Lower lobe of right lung (tissue), 2 donors: ENCODE data around the gene CALN1. TPM values are rescaled to one million over a fixed set of nuclear protein-coding genes. Genes with fewer than 3 reads are reported as not detected.

Experiments
- ATAC-seq, 2 donors: fragments of 200-7000 bp; cut with Tn5 transposase; one replicate each; pipeline ENCODE4 v1.9.1; 2020 to 2022; ENCODE audit warnings: mild to moderate bottlenecking in 2 of 2, moderate library complexity in 2 of 2
- DNase-seq: peaks from one replicate; pipeline ENCODE4 v3.0.0-alpha.2; 2020
- H3K27ac ChIP-seq: fragments of 200-600 bp; one replicate; pipeline ENCODE4 v1.8.0; 2022
- H3K27me3 ChIP-seq: fragments of 200-600 bp; one replicate; pipeline ENCODE4 v1.8.0; 2022; ENCODE audit warnings: low read depth
- H3K36me3 ChIP-seq: fragments of 200-600 bp; one replicate; pipeline ENCODE4 v1.8.0; 2022; ENCODE audit warnings: mild to moderate bottlenecking
- H3K4me1 ChIP-seq: fragments of 200-600 bp; one replicate; pipeline ENCODE4 v1.8.0; 2022
- H3K4me3 ChIP-seq: fragments of 200-600 bp; one replicate; pipeline ENCODE4 v1.8.0; 2022; ENCODE audit warnings: mild to moderate bottlenecking
- H3K9me3 ChIP-seq: fragments of 200-600 bp; one replicate; pipeline ENCODE4 v1.8.0; 2022
- intact Hi-C: fragments of 100-400 bp; cut with DNase I; formaldehyde crosslinking; loops from one replicate; pipeline ENCODE4 v1.11.0; 2022
- total RNA-seq: library from RNA; stranded (reverse); fragmentation: NEBNext Ultra II Directional; extraction: Animal tissue kit (Norgen Biotek cat#: 25700); gene quantifications from one replicate; pipeline ENCODE4 v1.2.1, GENCODE V29; 2021
- TF ChIP-seq, protein P1 (sequence below): fragments of 200-600 bp; IDR thresholded peaks from one replicate; pipeline ENCODE4 v1.8.0; 2022; ENCODE audit warnings: antibody characterized with exemption, mild to moderate bottlenecking
- donor health status: DM: no; HTN: yes; CAD: no; lungs with severe emphysema.

CALN1 gene
- total RNA-seq, 1 donor from 2014 or later, result not detected

GRCh38 chr7:72268090-72268489 lies 144.0 kb downstream of the CALN1 start:
- Histone ChIP-seq H3K36me3 (no peaks in the 10 kb centered on the region), H3K4me1 (no peaks in the 10 kb centered on the region), H3K27me3 (no peaks in the 10 kb centered on the region), H3K27ac (no peak overlapping the region), H3K4me3 (no peak overlapping the region), H3K9me3 (no peaks in the 10 kb centered on the region)
- TF ChIP-seq, protein P1, sequence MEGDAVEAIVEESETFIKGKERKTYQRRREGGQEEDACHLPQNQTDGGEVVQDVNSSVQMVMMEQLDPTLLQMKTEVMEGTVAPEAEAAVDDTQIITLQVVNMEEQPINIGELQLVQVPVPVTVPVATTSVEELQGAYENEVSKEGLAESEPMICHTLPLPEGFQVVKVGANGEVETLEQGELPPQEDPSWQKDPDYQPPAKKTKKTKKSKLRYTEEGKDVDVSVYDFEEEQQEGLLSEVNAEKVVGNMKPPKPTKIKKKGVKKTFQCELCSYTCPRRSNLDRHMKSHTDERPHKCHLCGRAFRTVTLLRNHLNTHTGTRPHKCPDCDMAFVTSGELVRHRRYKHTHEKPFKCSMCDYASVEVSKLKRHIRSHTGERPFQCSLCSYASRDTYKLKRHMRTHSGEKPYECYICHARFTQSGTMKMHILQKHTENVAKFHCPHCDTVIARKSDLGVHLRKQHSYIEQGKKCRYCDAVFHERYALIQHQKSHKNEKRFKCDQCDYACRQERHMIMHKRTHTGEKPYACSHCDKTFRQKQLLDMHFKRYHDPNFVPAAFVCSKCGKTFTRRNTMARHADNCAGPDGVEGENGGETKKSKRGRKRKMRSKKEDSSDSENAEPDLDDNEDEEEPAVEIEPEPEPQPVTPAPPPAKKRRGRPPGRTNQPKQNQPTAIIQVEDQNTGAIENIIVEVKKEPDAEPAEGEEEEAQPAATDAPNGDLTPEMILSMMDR, result no peak
- DNase-seq (no peak), ATAC-seq (no peak)
- intact Hi-C loops, result no loop called here

DNA sequence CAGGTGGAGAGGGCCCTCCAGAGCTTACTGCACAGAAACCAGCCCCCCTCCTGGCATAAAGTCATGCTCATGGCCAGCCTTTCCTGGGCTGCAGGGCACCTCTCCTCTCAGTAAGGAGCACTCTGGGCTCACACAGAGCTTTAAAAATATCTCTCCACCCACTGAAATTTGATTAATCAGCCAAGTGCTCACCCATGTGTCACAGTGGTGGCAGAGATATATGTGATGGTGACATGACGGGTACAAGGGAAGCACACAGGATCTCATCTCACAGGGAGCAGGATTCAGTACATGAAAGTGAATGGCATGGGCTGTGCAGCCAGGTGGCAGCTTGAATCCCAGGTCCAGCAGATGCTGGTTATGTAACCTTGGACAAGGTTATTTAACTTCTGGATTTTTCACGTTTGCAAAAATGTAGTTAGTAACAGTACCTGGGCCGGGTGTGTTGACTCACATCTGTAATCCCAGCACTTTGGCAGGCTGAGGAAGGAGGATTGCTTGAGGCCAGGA lies 144.8 kb downstream of the CALN1 start:
- H3K27me3 ChIP-seq, result no peaks in the 10 kb centered on the region
- no peak overlapping the region for H3K4me3 ChIP-seq
- TF ChIP-seq, protein P1, result no peak
- no peak for DNase-seq
- no peak overlapping the region for H3K27ac ChIP-seq
- no peaks in the 10 kb centered on the region for H3K4me1 ChIP-seq
- no peak for ATAC-seq
- no peaks in the 10 kb centered on the region for H3K36me3 ChIP-seq
- intact Hi-C loops, result no loop called here
- no peaks in the 10 kb centered on the region for H3K9me3 ChIP-seq

DNA sequence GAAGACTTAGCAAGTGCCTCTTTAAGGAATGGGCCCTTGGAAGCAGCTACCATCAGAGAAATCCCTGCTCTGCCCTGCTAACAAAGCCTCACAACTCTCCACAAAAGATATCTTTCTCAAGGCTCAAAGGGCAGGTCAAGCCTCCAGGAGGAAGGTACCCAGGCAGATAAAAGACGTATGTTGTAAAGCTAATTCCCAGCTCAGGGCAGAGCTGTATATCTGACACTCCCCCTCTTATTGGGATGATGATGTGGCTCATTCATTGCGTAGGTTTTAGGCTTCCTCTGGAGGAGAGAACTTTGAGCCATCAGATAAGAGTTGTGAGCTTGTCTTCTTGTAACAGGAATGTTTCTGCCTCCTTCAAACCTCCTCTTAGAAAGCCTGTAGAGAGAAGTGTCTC lies 145.4 kb downstream of the CALN1 start:
- intact Hi-C loops, result no loop called here
- ATAC-seq (no peak), DNase-seq (no peak)
- TF ChIP-seq, protein P1, result no peak
- Histone ChIP-seq H3K4me1 (no peaks in the 10 kb centered on the region), H3K9me3 (no peaks in the 10 kb centered on the region), H3K36me3 (no peaks in the 10 kb centered on the region), H3K4me3 (no peak overlapping the region), H3K27ac (no peak overlapping the region), H3K27me3 (no peaks in the 10 kb centered on the region)

GRCh38 chr7:72265071-72265904 lies 146.8 kb downstream of the CALN1 start:
- no peaks in the 10 kb centered on the region for H3K9me3 ChIP-seq
- H3K27me3 ChIP-seq, result no peaks in the 10 kb centered on the region
- intact Hi-C loops, result no loop called here
- no peaks in the 10 kb centered on the region for H3K36me3 ChIP-seq
- no peak overlapping the region for H3K4me3 ChIP-seq
- DNase-seq (no peak), ATAC-seq (no peak)
- no peak overlapping the region for H3K27ac ChIP-seq
- no peaks in the 10 kb centered on the region for H3K4me1 ChIP-seq
- TF ChIP-seq, protein P1, result no peak

GRCh38 chr7:72260406-72260805 lies 151.7 kb downstream of the CALN1 start:
- H3K4me1 ChIP-seq, result no peaks in the 10 kb centered on the region
- no peaks in the 10 kb centered on the region for H3K36me3 ChIP-seq
- TF ChIP-seq, protein P1, result no peak
- ATAC-seq (no peak), DNase-seq (no peak)
- intact Hi-C loops, result no loop called here
- no peaks in the 10 kb centered on the region for H3K27me3 ChIP-seq
- H3K4me3 ChIP-seq, result no peak overlapping the region
- no peak overlapping the region for H3K27ac ChIP-seq
- no peaks in the 10 kb centered on the region for H3K9me3 ChIP-seq
